HL-60/S4 (cell line): ENCODE results near the gene PDK2.

Experiments
- in situ Hi-C: fragments of 300-500 bp; cut with MboI; formaldehyde crosslinking; loops from 2 replicates; pipeline ENCODE4 v1.14.3; 2022; ENCODE audit warnings: low sequenced_read_pairs

Gene PDK2

GRCh38 chr17:50078430-50078829, 16.7 kb upstream of the PDK2 start:
- in situ Hi-C loops: no loop called here

GRCh38 chr17:50079334-50080095, 15.6 kb upstream of the PDK2 start:
- in situ Hi-C loops: loop anchor here (10.0 kb wide), 1 partner anchor 205 kb away; no protein-coding TSS in a partner anchor

DNA sequence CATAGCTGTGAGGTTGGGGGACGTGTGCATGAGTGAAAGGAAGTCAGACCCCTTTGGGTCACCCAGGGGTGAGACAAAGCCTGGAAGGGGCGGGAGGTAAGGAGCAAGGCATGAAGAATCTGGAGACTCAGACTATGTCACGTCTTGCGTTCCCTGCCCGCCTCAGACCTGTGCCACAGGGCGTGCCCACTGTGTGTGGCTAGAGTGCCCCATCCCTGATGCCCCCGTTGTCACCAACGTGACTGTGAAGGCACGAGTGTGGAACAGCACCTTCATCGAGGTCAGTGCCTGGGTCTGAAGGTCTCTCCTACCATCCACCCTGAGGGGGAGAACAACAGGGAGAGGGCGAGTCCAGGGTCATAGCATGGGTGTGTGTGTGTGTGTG, 15.1 kb upstream of the PDK2 start:
- in situ Hi-C loops: loop anchor here (10.0 kb wide), 1 partner anchor 205 kb away; no protein-coding TSS in a partner anchor

GRCh38 chr17:50080827-50081226, 14.3 kb upstream of the PDK2 start:
- in situ Hi-C loops: loop anchor here (10.0 kb wide), 1 partner anchor 206 kb away; no protein-coding TSS in a partner anchor

- in situ Hi-C loops: loop anchor here (10.0 kb wide), 1 partner anchor 207 kb away; no protein-coding TSS in a partner anchor
Observed at GRCh38 chr17:50081757-50082156, 13.4 kb upstream of the PDK2 start.

GRCh38 chr17:50087246-50087911, 7.8 kb upstream of the PDK2 start:
- in situ Hi-C loops: loop anchor here (10.0 kb wide), 1 partner anchor 213 kb away; no protein-coding TSS in a partner anchor

- in situ Hi-C loops: loop anchor here (10.0 kb wide), 1 partner anchor 213 kb away; no protein-coding TSS in a partner anchor
Observed at GRCh38 chr17:50087912-50088405, 7.2 kb upstream of the PDK2 start.

- in situ Hi-C loops: loop anchor here (10.0 kb wide), 1 partner anchor 214 kb away; no protein-coding TSS in a partner anchor
Observed at GRCh38 chr17:50088952-50089825, 6.0 kb upstream of the PDK2 start.

DNA sequence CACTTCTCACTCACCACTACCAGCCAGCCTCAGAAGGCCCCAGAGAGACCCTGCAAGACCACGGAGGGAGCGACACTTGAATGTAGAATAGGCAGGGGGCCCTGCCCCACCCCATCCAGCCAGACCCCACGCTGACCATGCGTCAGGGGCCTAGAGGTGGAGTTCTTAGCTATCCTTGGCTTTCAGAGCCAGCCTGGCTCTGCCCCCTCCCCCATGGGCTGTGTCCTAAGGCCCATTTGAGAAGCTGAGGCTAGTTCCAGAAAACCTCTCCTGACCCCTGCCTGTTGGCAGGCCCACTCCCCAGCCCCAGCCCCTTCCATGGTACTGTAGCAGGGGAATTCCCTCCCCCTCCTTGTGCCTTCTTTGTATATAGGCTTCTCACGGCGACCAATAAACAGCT, 5.1 kb upstream of the PDK2 start:
- in situ Hi-C loops: loop anchor here (5.0 kb wide), 1 partner anchor 63 kb away; no protein-coding TSS in a partner anchor

GRCh38 chr17:50090971-50091917, 3.9 kb upstream of the PDK2 start:
- in situ Hi-C loops: loop anchor here (5.0 kb wide), 1 partner anchor 64 kb away; no protein-coding TSS in a partner anchor

- in situ Hi-C loops: loop anchor here (5.0 kb wide), 1 partner anchor 65 kb away; no protein-coding TSS in a partner anchor
Observed at GRCh38 chr17:50091918-50092285, 3.2 kb upstream of the PDK2 start.

DNA sequence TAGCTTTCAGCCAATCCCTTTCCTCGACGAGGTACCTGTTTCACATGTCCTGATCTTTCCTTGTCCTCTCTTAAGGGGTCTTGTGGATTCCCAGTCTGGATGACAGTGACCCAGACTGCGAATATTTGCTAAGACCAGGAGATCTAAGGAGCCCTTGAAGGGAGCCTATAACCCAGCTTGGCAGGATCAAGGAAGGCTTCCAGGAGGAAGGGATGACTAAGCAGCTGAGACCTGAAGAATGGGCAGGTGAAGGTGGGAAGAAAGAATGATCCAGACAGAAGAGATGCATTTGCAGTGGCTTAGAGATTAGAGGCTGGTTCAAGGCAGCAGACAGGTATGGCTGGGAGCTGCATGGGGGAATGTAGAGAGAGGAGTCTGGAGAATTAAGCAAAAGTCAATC, 1.9 kb upstream of the PDK2 start:
- in situ Hi-C loops: loop anchor here (5.0 kb wide), 1 partner anchor 66 kb away; no protein-coding TSS in a partner anchor

GRCh38 chr17:50093807-50094206, 1.3 kb upstream of the PDK2 start:
- in situ Hi-C loops: loop anchor here (5.0 kb wide), 1 partner anchor 67 kb away; no protein-coding TSS in a partner anchor

DNA sequence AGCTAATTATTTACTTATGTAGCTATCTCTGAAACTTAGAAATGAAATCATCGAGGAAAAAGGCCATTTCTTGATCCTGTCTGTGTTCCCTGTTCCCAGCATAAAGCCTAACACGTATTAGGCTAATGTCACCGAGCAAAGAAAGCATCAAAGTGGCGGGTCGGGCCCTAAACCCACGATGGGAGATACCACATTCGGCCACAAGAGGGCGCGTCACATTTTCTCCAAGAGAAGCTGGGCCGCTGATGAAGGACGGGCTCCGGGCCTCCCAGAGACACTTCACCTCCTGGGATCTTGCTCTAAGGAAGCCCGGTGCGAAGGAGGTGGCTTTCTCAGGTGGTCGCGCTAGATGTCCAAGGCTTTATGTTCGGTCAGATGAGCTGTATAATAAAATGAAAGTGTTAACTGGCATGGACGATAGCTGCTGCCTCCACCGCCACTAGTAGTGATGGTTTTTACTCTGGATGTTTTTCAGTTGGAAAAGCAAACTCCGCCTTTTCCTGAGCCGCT, 853 bp upstream of the PDK2 start:
- in situ Hi-C loops: loop anchor here (5.0 kb wide), 1 partner anchor 67 kb away; no protein-coding TSS in a partner anchor

GRCh38 chr17:50095626-50096037, 481 bp downstream of the PDK2 start:
- in situ Hi-C loops: no loop called here

- in situ Hi-C loops: no loop called here
Observed at GRCh38 chr17:50096092-50096491, 941 bp downstream of the PDK2 start.

GRCh38 chr17:50096758-50097157, 1.6 kb downstream of the PDK2 start:
- in situ Hi-C loops: no loop called here

GRCh38 chr17:50097455-50097854, 2.3 kb downstream of the PDK2 start:
- in situ Hi-C loops: no loop called here

DNA sequence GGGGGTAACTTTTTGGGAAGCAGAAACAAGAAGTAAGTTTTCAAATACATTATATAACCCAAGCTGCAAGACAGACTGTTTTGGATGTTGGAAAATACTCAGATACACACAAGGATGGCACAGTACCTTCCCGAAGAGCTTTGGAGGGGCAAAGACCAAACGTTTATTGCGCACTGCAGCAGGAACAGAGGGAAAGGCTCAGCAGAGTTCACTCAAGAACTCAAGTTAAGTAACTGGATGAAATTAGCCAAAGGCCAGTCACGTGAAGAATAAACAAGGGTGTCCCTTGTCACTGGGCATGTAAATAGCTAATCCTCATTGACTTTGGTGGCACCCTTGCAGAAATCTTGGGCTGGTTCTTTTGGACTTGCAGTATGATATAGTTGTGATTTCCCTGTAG, 2.8 kb downstream of the PDK2 start:
- in situ Hi-C loops: no loop called here
